Measurements from ENCODE around the gene EGFR. TPM values are rescaled to one million over a fixed set of nuclear protein-coding genes. Genes with fewer than 3 reads are reported as not detected.

Gene EGFR
- total and polyA plus RNA-seq, 11 donors: 2.3 to 29.6 (median 7.0) TPM

GRCh38 chr7:55083206-55083605, 64.4 kb downstream of the EGFR start:
- Histone ChIP-seq H3K9me3 (no peaks in the 10 kb centered on the region), H3K36me3 (no peaks in the 10 kb centered on the region), H3K27ac (no peak overlapping the region), H3K4me3 (no peak overlapping the region), H3K4me1 (peaks cover 0 to 49% (median 18%) of the 10 kb centered on the region in 12 donors), H3K27me3 (no peaks in the 10 kb centered on the region)
- WGBS, 4 donors: 91 to 98% (median 94%) methylated on average over 7 of the region's 7 CpGs
- DNase-seq (no peak), ATAC-seq (no peak)
- intact Hi-C loops (cut with DNase I): no loop called here
- no peak for TF ChIP-seq CTCF (IDR thresholded peaks at IDR 0.05)
- TF ChIP-seq POLR2A (IDR thresholded peaks at IDR 0.05): no peak

GRCh38 chr7:55084307-55084706, 65.5 kb downstream of the EGFR start:
- DNase-seq (no peak), ATAC-seq (no peak)
- Histone ChIP-seq H3K4me1 (peaks cover 0 to 44% (median 18%) of the 10 kb centered on the region in 12 donors), H3K4me3 (no peak overlapping the region), H3K27ac (no peak overlapping the region), H3K27me3 (no peaks in the 10 kb centered on the region), H3K9me3 (no peaks in the 10 kb centered on the region), H3K36me3 (no peaks in the 10 kb centered on the region)
- WGBS, 4 donors: 95 to 99% (median 97%) methylated on average over 2 of the region's 2 CpGs
- intact Hi-C loops (cut with DNase I): loop anchor here in 1 of 10 donors (1.0 kb wide), 1 partner anchor 9 kb away; no protein-coding TSS in a partner anchor
- no peak for TF ChIP-seq POLR2A (IDR thresholded peaks at IDR 0.05)
- TF ChIP-seq CTCF (IDR thresholded peaks at IDR 0.05): no peak

- DNase-seq (no peak), ATAC-seq (peak in 1 of 4 donors; percentile 14)
- H3K36me3 ChIP-seq: no peaks in the 10 kb centered on the region
- no peaks in the 10 kb centered on the region for H3K27me3 ChIP-seq
- TF ChIP-seq CTCF (IDR thresholded peaks at IDR 0.05): no peak
- TF ChIP-seq POLR2A (IDR thresholded peaks at IDR 0.05): no peak
- intact Hi-C loops (cut with DNase I): no loop called here
- H3K4me1 ChIP-seq: peaks cover 0 to 44% (median 18%) of the 10 kb centered on the region in 12 donors
- peak overlapping the region in 9 of 12 donors; percentile 34 to 71 (median 56) for H3K27ac ChIP-seq
- WGBS, 4 donors: 75 to 84% (median 80%) methylated on average over 12 of the region's 12 CpGs
- H3K9me3 ChIP-seq: no peaks in the 10 kb centered on the region
- peak overlapping the region in 2 of 12 donors; percentile 25 to 34 for H3K4me3 ChIP-seq
Measured at GRCh38 chr7:55085511-55086412, 66.9 kb downstream of the EGFR start.

DNA sequence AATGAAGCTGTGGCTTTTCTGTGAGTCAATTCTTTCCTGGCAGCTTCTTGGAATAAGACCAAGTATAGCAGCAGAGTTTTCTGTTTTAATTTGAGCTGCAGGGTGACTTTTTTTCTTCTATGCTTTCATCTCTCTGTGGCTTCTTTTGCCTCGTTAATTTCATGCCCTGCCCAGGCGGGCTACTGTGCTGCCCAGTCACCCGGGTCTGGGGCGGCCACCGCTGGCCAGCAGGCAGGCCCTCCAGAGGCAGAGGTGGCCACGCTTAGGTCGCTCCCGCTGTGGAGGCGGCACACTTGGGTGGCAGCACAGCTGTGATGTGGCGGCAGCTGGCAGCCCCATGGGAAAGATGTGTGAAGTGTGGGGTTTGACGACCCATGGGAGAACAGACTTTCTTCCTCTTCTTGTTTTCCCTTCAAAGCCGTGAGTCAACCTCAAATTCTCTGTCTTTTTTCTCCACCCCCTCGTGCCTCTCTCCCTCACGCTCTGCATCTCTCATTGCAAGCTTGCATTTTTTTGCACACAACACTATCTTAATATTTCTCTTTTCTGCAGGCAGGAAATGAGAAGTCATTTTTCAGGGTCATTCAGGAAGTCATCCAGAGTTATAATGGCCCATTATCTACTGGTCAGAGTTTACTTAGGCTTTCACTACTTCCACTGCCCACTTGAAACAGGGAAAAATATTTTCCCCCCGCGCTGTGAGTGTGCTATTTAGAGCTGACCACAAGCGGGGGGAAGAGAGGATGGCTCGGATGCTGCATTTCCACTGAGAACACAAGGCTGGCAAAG, 67.8 kb downstream of the EGFR start:
- TF ChIP-seq POLR2A (IDR thresholded peaks at IDR 0.05): no peak
- no peak for TF ChIP-seq CTCF (IDR thresholded peaks at IDR 0.05)
- peak overlapping the region in 6 of 12 donors; percentile 7 to 34 (median 18) for H3K4me3 ChIP-seq
- DNase-seq: no peak
- H3K4me1 ChIP-seq: peaks cover 0 to 41% (median 15%) of the 10 kb centered on the region in 12 donors
- intact Hi-C loops (cut with DNase I): no loop called here
- no peaks in the 10 kb centered on the region for H3K27me3 ChIP-seq
- H3K9me3 ChIP-seq: no peaks in the 10 kb centered on the region
- H3K36me3 ChIP-seq: no peaks in the 10 kb centered on the region
- peak in 3 of 4 donors; percentile 37 to 63 (median 63) for ATAC-seq
- WGBS, 4 donors: 46 to 52% (median 51%) methylated on average over 18 of the region's 18 CpGs
- H3K27ac ChIP-seq: peak overlapping the region in 11 of 12 donors; percentile 28 to 71 (median 56)

Data from heart left ventricle (tissue), 16 donors.